HG03159 (cell line): ENCODE data around the gene IGF2.
"Not testable (repeated sequence)": the region's sequence is repeated elsewhere in the genome, so short reads cannot be mapped to it uniquely, and the experiment has no call there.

ENCODE experiments used
- ATAC-seq: cut with Tn5 transposase; IDR thresholded peaks from one replicate; pipeline ENCODE4 v1.9.1; 2021; ENCODE audit warnings: mild to moderate bottlenecking, moderate library complexity; ENCODE audit not compliant: unreplicated experiment

Gene IGF2

DNA sequence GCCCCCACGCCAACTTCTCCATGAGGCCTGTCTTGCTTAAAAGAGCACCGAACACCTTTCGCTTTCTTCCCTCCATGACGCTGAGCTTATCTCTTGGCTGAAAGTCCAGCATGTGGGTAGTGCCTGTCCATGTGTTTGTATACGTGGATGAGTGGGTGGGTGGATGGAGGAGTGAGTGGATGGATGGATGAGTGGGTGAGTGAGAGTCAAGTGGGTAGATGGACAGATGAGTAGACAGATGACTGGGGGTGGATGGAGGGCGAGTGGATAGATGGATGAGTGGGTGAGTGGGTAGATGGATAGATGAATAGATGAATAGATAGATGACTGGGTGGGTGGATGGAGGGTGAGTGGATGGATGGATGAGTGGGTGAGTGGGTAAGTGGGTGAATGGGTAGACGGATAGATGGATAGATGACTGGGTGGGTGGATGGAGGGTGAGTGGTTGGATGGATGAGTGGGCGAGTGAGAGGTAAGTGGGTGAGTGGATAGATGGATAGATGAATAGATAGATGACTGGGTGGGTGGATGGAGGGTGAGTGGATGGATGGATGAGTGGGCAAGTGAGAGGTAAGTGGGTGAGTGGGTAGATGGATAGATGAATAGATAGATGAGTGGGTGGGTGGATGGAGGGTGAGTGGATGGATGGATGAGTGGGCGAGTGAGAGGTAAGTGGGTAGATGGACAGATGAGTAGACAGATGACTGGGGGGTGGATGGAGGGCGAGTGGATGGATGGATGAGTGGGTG, 14.3 kb downstream of the IGF2 start:
- ATAC-seq = not testable (repeated sequence)

- ATAC-seq = no peak
Measured at GRCh38 chr11:2123628-2123960, 15.6 kb downstream of the IGF2 start.

DNA sequence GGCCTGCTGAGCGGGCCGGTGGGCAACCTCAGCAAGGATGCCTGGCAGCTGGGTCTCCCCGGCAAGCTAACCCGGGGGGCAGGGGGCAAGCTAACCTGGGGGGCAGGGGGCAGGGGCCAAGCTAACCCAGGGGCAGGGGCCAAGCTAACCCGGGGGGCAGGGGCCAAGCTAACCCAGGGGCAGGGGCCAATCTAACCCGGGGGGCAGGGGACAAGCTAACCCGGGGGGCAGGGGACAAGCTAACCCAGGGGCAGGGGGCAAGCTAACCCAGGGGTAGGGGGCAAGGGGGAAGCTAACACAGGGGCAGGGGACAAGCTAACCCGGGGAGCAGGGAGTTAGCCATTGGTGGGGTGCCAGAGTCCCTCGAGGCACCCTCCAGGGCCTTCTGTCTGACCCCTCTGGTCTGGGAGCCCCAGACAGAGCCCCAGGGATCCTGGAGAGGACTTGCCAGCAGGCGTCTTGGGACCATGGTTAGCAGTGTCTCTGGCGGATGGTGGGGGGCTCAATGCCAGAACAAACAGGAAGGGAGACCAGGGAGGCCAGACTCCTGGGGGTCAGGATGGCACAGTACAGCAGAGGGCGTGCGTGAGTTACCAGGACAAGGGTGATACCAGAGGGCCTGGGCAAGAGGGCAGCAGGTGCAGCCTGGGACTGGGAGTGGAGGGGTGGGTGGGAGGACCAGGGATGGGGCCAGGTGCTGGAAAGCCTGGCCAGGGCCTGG, 16.1 kb downstream of the IGF2 start:
- ATAC-seq = no peak

- ATAC-seq = no peak
Measured at GRCh38 chr11:2122222-2122906, 16.8 kb downstream of the IGF2 start.

- no peak for ATAC-seq
Measured at GRCh38 chr11:2121227-2122130, 17.7 kb downstream of the IGF2 start.

- ATAC-seq = no peak
Measured at GRCh38 chr11:2120359-2121100, 18.7 kb downstream of the IGF2 start.

DNA sequence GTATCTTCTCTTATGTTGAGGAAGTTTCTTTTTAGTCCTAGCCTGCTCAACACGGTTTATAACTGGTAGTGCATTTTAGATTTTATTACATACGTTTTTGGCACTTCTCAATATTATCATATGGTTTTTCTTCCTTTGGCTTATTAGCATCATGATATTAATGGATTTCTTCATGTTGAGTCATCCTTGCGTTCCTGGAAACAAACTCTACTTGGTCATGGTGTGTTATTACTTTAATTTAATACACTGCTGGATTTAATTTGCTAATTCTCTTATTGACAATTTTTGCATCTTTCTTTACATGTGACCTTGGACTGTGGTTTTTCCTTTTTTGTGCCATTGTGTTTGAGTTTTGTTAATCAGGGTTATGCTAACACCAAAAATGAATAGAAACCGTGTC, 20.5 kb downstream of the IGF2 start:
- ATAC-seq = no peak

DNA sequence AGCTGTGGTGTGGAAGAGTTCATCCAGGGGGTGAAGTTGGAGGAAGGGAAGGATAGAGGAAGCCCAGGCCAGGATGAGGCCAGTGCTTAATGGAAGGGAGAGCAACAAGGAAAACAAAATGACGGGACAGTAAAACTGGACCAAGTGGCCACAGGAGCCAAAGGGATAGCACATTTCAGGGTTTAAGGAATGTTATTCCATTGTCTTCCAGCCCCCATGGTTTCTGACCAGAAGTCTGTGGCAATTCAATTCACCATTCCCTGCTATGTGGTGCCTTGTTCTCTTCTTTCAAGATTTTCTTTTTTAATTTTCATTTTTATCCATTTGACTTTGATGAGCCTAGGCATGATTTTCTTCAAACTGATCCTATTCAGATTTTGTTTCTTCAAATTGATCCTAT, 22.5 kb downstream of the IGF2 start:
- no peak for ATAC-seq

- ATAC-seq = no peak
Measured at GRCh38 chr11:2115308-2115707, 23.9 kb downstream of the IGF2 start.

- no peak for ATAC-seq
Measured at GRCh38 chr11:2114430-2115241, 24.6 kb downstream of the IGF2 start.

DNA sequence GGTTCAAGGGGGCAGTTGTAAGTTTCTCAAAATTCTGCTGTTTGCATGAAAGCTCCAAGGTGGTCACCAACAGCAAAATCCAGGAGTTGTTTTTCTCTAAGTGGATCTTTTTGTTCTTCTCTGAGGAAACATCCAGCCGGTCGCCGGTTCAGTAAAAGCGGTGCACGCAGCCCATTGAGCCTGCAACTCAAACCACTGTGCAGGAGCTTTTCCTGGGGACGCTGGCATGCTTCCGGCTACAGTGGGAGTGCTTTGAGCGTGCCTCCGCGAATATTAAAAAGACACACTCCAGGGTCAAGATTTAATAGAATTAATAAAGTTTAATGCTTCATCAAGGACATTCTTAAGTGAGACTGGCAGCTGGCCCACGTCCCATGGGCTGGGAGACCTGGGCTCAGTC, 25.4 kb downstream of the IGF2 start:
- no peak for ATAC-seq

- no peak for ATAC-seq
Measured at GRCh38 chr11:2110521-2110920, 28.7 kb downstream of the IGF2 start.

GRCh38 chr11:2109541-2110019, 29.6 kb downstream of the IGF2 start:
- ATAC-seq = no peak

- ATAC-seq = no peak
Measured at GRCh38 chr11:2108675-2109491, 30.3 kb downstream of the IGF2 start.

DNA sequence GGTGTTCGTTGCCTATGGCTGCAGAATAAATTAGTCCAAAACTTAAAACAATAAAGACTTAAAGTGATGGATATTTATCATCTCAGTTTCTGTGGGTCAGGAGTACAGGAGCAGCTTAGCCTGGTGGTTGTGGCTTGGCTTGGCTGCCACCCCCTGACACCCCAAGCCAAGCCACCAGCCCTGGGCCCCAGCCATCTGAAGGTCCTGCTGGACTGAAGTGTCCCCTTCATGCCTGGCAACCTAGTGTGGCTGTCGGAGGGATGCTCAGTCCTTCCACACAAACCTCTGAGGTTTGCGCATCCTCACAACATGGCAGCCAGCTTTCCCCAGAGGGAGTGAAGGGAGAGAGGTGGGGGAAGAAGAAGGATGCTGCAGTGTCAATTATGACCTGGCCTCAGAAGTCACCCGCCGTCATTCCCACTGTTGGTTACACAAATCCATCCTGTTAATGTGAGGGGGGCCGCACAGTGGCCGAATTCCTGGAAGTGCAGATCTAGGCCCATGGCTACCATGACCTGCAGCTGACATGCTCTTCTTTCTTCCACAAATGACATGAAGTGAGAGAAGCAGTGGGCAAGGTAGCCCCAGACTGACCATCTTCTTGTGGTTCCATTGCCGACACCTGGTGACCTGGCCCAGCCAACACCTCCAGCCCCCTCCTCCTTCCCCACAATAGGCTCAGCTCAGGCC, 31.1 kb downstream of the IGF2 start:
- no peak for ATAC-seq

DNA sequence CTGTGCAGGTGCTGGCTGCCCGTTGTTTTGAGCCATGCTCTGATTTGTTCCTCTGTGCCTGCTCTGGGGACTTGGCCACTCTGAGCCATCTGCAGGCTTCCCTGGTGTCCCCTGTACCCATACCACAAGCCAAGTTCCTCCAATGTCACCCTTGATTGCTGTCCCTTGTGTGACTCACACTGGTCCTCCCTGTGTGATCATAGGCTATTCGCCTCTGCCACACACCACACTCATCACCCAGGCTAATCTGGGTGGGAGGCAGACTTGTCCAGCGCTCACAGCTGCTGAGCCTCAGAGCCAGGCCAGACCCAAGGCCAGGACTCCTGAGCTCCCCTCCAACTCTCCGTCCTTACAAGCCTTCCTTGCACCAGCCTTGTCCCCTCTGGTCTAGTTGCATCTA, 31.7 kb downstream of the IGF2 start:
- ATAC-seq = no peak

DNA sequence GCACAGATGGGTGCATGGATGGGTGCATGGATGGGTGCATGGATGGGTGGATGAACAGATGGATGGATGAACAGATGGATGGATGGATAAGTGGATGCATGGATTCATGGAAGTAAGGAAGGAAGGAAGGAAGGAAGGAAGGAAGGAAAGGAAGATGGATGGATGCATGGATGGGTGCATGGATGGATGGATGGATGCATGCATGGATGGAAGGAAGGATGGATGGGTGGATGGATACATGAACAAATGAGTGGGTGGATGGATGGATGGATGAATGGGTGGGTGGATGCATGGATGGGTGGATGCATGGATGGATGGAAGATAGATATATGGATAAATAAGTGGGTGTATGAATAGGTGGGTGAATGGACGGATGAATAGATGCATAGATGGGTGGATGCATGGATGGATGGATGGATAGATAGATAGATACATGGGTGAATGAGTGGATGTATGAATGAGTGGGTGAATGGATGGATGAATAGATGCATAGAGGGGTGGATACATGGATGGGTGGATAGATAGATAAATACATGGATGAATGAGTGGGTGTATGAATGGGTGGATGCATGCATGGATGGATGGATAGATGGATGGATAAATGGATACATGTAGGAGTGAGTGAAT, 32.5 kb downstream of the IGF2 start:
- ATAC-seq = no peak
